HepG2 (cell line): ENCODE data around the gene TELO2. TPM values are rescaled to one million over a fixed set of nuclear protein-coding genes. Genes with fewer than 3 reads are reported as not detected.

Experiments used
- ARNTL ChIP-seq: sonication (generic); formaldehyde crosslinking; IDR thresholded peaks from 2 replicates; pipeline ENCODE4 v1.4.0; 2020; ENCODE audit warnings: mild to moderate bottlenecking, missing genetic modification reagents
- ATF7-NPFF ChIP-seq: sonication (generic); formaldehyde crosslinking; IDR thresholded peaks from 2 replicates; pipeline ENCODE4 v1.8.1; 2023; ENCODE audit warnings: mild to moderate bottlenecking, low read depth, missing genetic modification reagents, moderate library complexity
- CCDC6 ChIP-seq: sonication (generic); formaldehyde crosslinking; IDR thresholded peaks from 2 replicates; pipeline ENCODE4 v1.8.1; 2022; ENCODE audit warnings: mild to moderate bottlenecking, missing genetic modification reagents, moderate library complexity
- ELF4 ChIP-seq: sonication (generic); formaldehyde crosslinking; IDR thresholded peaks from 2 replicates; pipeline ENCODE4 v1.5.0; 2020; ENCODE audit warnings: missing genetic modification reagents, mild to moderate bottlenecking, moderate library complexity, borderline replicate concordance
- HOXA7 ChIP-seq: sonication (generic); formaldehyde crosslinking; IDR thresholded peaks from 2 replicates; pipeline ENCODE4 v1.8.1; 2022; ENCODE audit warnings: mild to moderate bottlenecking, missing genetic modification reagents, moderate library complexity
- MTA3 ChIP-seq: sonication (generic); formaldehyde crosslinking; IDR thresholded peaks from 2 replicates; pipeline ENCODE4 v1.4.0; 2020; ENCODE audit warnings: missing genetic modification reagents
- NFE2 ChIP-seq: sonication (generic); formaldehyde crosslinking; IDR thresholded peaks from 2 replicates; pipeline ENCODE4 v1.4.0; 2020; ENCODE audit warnings: missing genetic modification reagents
- NFYB ChIP-seq: sonication (generic); formaldehyde crosslinking; IDR thresholded peaks from 2 replicates; pipeline ENCODE4 v1.4.0; 2020; ENCODE audit warnings: missing genetic modification reagents
- NKX3-1 ChIP-seq: sonication (generic); formaldehyde crosslinking; IDR thresholded peaks from 2 replicates; pipeline ENCODE4 v1.5.0; 2020; ENCODE audit warnings: missing genetic modification reagents
- SIX1 ChIP-seq: sonication (generic); formaldehyde crosslinking; IDR thresholded peaks from 2 replicates; pipeline ENCODE4 v1.4.0; 2020; ENCODE audit warnings: missing genetic modification reagents, borderline replicate concordance
- SP140L ChIP-seq: sonication (generic); formaldehyde crosslinking; IDR thresholded peaks from 2 replicates; pipeline ENCODE4 v1.4.0; 2020; ENCODE audit warnings: missing genetic modification reagents, borderline replicate concordance
- ZFYVE20 ChIP-seq: sonication (generic); formaldehyde crosslinking; IDR thresholded peaks from 2 replicates; pipeline ENCODE4 v1.8.0; 2023; ENCODE audit warnings: low read depth, mild to moderate bottlenecking, moderate library complexity, missing genetic modification reagents, borderline replicate concordance
- ZNF224 ChIP-seq: sonication (generic); formaldehyde crosslinking; IDR thresholded peaks from 2 replicates; pipeline ENCODE4 v1.5.0; 2020; ENCODE audit warnings: mild to moderate bottlenecking, missing genetic modification reagents
- ZNF230 ChIP-seq: sonication (generic); formaldehyde crosslinking; IDR thresholded peaks from 2 replicates; pipeline ENCODE4 v1.4.0; 2020; ENCODE audit warnings: mild to moderate bottlenecking, missing genetic modification reagents
- ZNF337 ChIP-seq: sonication (generic); formaldehyde crosslinking; IDR thresholded peaks from 2 replicates; pipeline ENCODE4 v1.5.1; 2020; ENCODE audit warnings: missing genetic modification reagents, low read depth, mild to moderate bottlenecking, borderline replicate concordance
- ZNF564 ChIP-seq: sonication (generic); formaldehyde crosslinking; IDR thresholded peaks from 2 replicates; pipeline ENCODE4 v1.8.1; 2023; ENCODE audit warnings: mild to moderate bottlenecking, missing genetic modification reagents
- ZNF589 ChIP-seq: sonication (generic); formaldehyde crosslinking; conservative IDR thresholded peaks from 2 replicates; pipeline ENCODE4 v1.8.0; 2022; ENCODE audit warnings: mild to moderate bottlenecking, moderate library complexity, missing genetic modification reagents
- ZNF607 ChIP-seq: sonication (generic); formaldehyde crosslinking; IDR thresholded peaks from 2 replicates; pipeline ENCODE4 v1.5.1; 2020; ENCODE audit warnings: missing genetic modification reagents, mild to moderate bottlenecking, borderline replicate concordance
- polyA plus RNA-seq, 8 experiments: library from polyadenylated mRNA; depleted of rRNA in 3 of 8; stranded (reverse) in 7 of 8; unstranded in 1 of 8; fragments of >200 nt; fragmentation: Illumina TruSeq in 4 of 8; extraction: Trizol in 4 of 8; gene quantifications; 2 replicates each; pipeline versions ENCODE4 v1.2.1 to v1.2.3, GENCODE V29; 2011 to 2016; ENCODE audit warnings: low read depth in 4 of 8, missing spikeins in 1 of 8, mixed read lengths in 1 of 8; ENCODE audit not compliant: insufficient read depth in 1 of 8
- total RNA-seq, 5 experiments: library from RNA; depleted of rRNA; stranded (reverse); fragments of >200 nt; fragmentation: Illumina TruSeq; extraction: Trizol; gene quantifications; 2 replicates each; pipeline ENCODE4 v1.2.3, GENCODE V29; 2016; ENCODE audit warnings: low read depth in 1 of 5
- TF ChIP-seq, protein P1 (sequence below): sonication (generic); formaldehyde crosslinking; IDR thresholded peaks from 2 replicates; pipeline ENCODE4 v1.4.0; 2020; ENCODE audit warnings: mild to moderate bottlenecking, missing genetic modification reagents, borderline replicate concordance
- TF ChIP-seq, protein P2 (sequence below): sonication (generic); formaldehyde crosslinking; IDR thresholded peaks from 2 replicates; pipeline ENCODE4 v1.4.0; 2020; ENCODE audit warnings: missing genetic modification reagents
- TF ChIP-seq, protein P3 (sequence below), 2 experiments: sonication (generic) in 1 of 2; formaldehyde crosslinking in 1 of 2; IDR thresholded peaks; 2 replicates each; pipeline versions ENCODE4 v1.5.1 to v1.6.1; 2011 to 2020; ENCODE audit warnings: borderline replicate concordance in 1 of 2, low read depth in 1 of 2, low read length in 1 of 2, mild to moderate bottlenecking in 1 of 2, missing genetic modification reagents in 1 of 2, moderate library complexity in 1 of 2

TELO2 gene
- total and polyA plus RNA-seq, 2 of the 13 experiments (the other 11 are each of a cell fraction or from before 2014, with no cell fraction given) = 10.1 to 17.9 TPM

DNA sequence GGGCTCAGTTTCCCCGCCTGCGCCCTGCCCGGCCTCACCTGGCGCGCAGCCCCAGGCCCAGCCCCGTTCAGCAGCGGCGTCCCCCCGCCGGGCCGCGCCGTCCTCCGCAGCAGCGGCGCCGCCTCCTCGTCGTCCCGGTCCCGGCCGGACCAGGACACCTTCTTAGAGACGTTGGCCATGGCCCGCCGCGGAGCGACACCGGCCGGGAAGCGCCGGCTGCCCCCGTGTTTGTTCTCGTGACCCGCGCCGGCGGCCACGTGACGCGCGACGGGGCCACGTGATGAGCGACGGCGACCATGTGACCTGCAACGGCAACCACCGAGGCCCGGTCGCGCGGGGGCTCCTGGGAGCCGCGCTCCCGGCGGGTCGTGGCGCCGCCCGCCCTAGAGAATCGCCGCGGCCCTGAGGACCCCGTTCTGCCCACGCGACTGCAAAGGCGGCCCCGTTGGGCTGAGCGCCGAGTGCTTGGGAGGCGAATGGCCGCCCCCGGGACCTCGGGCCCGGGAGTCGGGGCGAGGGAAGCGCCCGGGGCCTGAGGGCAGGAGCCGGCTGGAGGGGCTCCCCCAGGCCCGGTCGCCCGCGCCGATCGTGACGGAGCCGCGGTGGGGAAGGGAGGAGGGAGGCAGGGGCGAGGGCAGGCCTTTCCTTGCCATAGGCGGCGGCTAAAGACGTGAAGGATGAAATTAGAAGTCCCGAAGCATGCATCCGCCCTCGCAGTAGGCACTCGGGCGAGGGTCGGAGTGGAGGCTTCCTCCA is 18.2 kb upstream of the TELO2 start, which contains the start of gene CLCN7 (continued):
- TF ChIP-seq, protein P1, sequence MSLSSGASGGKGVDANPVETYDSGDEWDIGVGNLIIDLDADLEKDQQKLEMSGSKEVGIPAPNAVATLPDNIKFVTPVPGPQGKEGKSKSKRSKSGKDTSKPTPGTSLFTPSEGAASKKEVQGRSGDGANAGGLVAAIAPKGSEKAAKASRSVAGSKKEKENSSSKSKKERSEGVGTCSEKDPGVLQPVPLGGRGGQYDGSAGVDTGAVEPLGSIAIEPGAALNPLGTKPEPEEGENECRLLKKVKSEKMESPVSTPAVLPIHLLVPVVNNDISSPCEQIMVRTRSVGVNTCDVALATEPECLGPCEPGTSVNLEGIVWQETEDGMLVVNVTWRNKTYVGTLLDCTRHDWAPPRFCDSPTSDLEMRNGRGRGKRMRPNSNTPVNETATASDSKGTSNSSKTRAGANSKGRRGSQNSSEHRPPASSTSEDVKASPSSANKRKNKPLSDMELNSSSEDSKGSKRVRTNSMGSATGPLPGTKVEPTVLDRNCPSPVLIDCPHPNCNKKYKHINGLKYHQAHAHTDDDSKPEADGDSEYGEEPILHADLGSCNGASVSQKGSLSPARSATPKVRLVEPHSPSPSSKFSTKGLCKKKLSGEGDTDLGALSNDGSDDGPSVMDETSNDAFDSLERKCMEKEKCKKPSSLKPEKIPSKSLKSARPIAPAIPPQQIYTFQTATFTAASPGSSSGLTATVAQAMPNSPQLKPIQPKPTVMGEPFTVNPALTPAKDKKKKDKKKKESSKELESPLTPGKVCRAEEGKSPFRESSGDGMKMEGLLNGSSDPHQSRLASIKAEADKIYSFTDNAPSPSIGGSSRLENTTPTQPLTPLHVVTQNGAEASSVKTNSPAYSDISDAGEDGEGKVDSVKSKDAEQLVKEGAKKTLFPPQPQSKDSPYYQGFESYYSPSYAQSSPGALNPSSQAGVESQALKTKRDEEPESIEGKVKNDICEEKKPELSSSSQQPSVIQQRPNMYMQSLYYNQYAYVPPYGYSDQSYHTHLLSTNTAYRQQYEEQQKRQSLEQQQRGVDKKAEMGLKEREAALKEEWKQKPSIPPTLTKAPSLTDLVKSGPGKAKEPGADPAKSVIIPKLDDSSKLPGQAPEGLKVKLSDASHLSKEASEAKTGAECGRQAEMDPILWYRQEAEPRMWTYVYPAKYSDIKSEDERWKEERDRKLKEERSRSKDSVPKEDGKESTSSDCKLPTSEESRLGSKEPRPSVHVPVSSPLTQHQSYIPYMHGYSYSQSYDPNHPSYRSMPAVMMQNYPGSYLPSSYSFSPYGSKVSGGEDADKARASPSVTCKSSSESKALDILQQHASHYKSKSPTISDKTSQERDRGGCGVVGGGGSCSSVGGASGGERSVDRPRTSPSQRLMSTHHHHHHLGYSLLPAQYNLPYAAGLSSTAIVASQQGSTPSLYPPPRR (CRISPR knock-in tag) = no peak; the same call in 1 of the 2 replicates
- TF ChIP-seq ZNF337 (CRISPR knock-in tag) (no peak), SIX1 (CRISPR knock-in tag) (no peak), NFYB (CRISPR knock-in tag) (peak; percentile 30; the same call in 1 of the 2 replicates), ARNTL (CRISPR knock-in tag) (peak; percentile 97), SP140L (CRISPR knock-in tag) (peak; percentile 70; the same call in 1 of the 2 replicates), NFE2 (CRISPR knock-in tag) (no peak), NKX3-1 (CRISPR knock-in tag) (peak; percentile 58; the same call in 1 of the 2 replicates), MTA3 (CRISPR knock-in tag) (no peak), ZNF224 (CRISPR knock-in tag) (no peak), HOXA7 (CRISPR knock-in tag) (no peak), ZNF564 (CRISPR knock-in tag) (peak; percentile 89), ELF4 (CRISPR knock-in tag) (no peak), ZNF607 (CRISPR knock-in tag) (peak; percentile 90), ZNF589 (peak; percentile 92), CCDC6 (CRISPR knock-in tag) (peak; percentile 97; the same call in 1 of the 2 replicates), ATF7-NPFF (CRISPR knock-in tag) (peak; percentile 98), ZFYVE20 (no peak; the same call in 1 of the 2 replicates), ZNF230 (CRISPR knock-in tag) (peak; percentile 89; the same call in 1 of the 2 replicates)
- TF ChIP-seq, protein P2, sequence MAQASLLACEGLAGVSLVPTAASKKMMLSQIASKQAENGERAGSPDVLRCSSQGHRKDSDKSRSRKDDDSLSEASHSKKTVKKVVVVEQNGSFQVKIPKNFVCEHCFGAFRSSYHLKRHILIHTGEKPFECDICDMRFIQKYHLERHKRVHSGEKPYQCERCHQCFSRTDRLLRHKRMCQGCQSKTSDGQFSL = no peak; the same call in 1 of the 2 replicates
- TF ChIP-seq, protein P3, sequence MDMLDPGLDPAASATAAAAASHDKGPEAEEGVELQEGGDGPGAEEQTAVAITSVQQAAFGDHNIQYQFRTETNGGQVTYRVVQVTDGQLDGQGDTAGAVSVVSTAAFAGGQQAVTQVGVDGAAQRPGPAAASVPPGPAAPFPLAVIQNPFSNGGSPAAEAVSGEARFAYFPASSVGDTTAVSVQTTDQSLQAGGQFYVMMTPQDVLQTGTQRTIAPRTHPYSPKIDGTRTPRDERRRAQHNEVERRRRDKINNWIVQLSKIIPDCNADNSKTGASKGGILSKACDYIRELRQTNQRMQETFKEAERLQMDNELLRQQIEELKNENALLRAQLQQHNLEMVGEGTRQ (IDR thresholded peaks at IDR 0.05; ENCODE audit: low read depth, low read length) = peak; percentile 99
- TF ChIP-seq, protein P3 (CRISPR knock-in tag; IDR thresholded peaks at IDR 0.05; ENCODE audit: borderline replicate concordance) = peak; percentile 90; the same call in 1 of the 2 replicates
